H9 (cell line): ENCODE data around the gene WDR87. TPM values are rescaled to one million over a fixed set of nuclear protein-coding genes. Genes with fewer than 3 reads are reported as not detected.

Source experiments
- DNase-seq: peaks from one replicate; pipeline ENCODE4 v3.0.0-alpha.2; 2017
- H2AFZ ChIP-seq: one replicate; pipeline ENCODE4 v1.6.1; 2013; ENCODE audit warnings: mild to moderate bottlenecking, low read length, control low read depth, moderate library complexity
- H2AK5ac ChIP-seq: 2 replicates; pipeline ENCODE4 v1.6.1; 2013; ENCODE audit warnings: low read length, control low read depth, mixed read lengths; ENCODE audit not compliant: insufficient read length
- H2BK120ac ChIP-seq: one replicate; pipeline ENCODE4 v1.6.1; 2013; ENCODE audit warnings: low read depth, mild to moderate bottlenecking, low read length, control low read depth, inconsistent platforms; ENCODE audit not compliant: poor library complexity, severe bottlenecking
- H2BK12ac ChIP-seq: 2 replicates; pipeline ENCODE4 v1.6.1; 2013; ENCODE audit warnings: low read length, control low read depth, mixed read lengths, low read depth; ENCODE audit not compliant: insufficient read length
- H2BK15ac ChIP-seq: 2 replicates; pipeline ENCODE4 v1.6.1; 2013; ENCODE audit warnings: low read depth, low read length, control low read depth
- H2BK20ac ChIP-seq: one replicate; pipeline ENCODE4 v1.6.1; 2013; ENCODE audit warnings: low read depth, mild to moderate bottlenecking, low read length, control low read depth, inconsistent platforms; ENCODE audit not compliant: poor library complexity, severe bottlenecking
- H2BK5ac ChIP-seq: 2 replicates; pipeline ENCODE4 v1.6.1; 2013; ENCODE audit warnings: low read length, control low read depth, mixed read lengths; ENCODE audit not compliant: insufficient read length
- H3K14ac ChIP-seq: 2 replicates; pipeline ENCODE4 v1.6.1; 2013; ENCODE audit warnings: low read length, control low read depth; ENCODE audit not compliant: insufficient read depth
- H3K18ac ChIP-seq: 2 replicates; pipeline ENCODE4 v1.6.1; 2013; ENCODE audit warnings: low read depth, mild to moderate bottlenecking, mixed read lengths, low read length, control low read depth; ENCODE audit not compliant: insufficient read length
- H3K23ac ChIP-seq: 2 replicates; pipeline ENCODE4 v1.6.1; 2013; ENCODE audit warnings: low read length, control low read depth, mixed read lengths, low read depth; ENCODE audit not compliant: insufficient read length
- H3K23me2 ChIP-seq: 2 replicates; pipeline ENCODE4 v1.6.1; 2013; ENCODE audit warnings: low read depth, mild to moderate bottlenecking, mixed read lengths, low read length, control low read depth; ENCODE audit not compliant: insufficient read length, poor library complexity, severe bottlenecking
- H3K27ac ChIP-seq: 2 replicates; pipeline ENCODE4 v1.5.1; 2013; ENCODE audit warnings: low read length, control low read depth, mixed read lengths, low read depth; ENCODE audit not compliant: insufficient read length
- H3K27me3 ChIP-seq: 2 replicates; pipeline ENCODE4 v1.6.1; 2013; ENCODE audit warnings: low read length, control low read depth, inconsistent platforms; ENCODE audit not compliant: insufficient read depth
- H3K4ac ChIP-seq: 2 replicates; pipeline ENCODE4 v1.6.1; 2013; ENCODE audit warnings: low read depth, mild to moderate bottlenecking, control low read depth, inconsistent platforms, low read length, moderate library complexity
- H3K4me1 ChIP-seq: 2 replicates; pipeline ENCODE4 v1.6.1; 2013; ENCODE audit warnings: low read length, control low read depth, inconsistent platforms; ENCODE audit not compliant: insufficient read depth
- H3K4me2 ChIP-seq: 2 replicates; pipeline ENCODE4 v1.6.1; 2013; ENCODE audit warnings: low read length, control low read depth, mixed read lengths; ENCODE audit not compliant: insufficient read length, insufficient read depth
- H3K56ac ChIP-seq: 2 replicates; pipeline ENCODE4 v1.6.1; 2013; ENCODE audit warnings: low read depth, mild to moderate bottlenecking, mixed read lengths, low read length, control low read depth; ENCODE audit not compliant: insufficient read length
- H3K79me1 ChIP-seq: 2 replicates; pipeline ENCODE4 v1.6.1; 2013; ENCODE audit warnings: low read depth, mild to moderate bottlenecking, moderate library complexity, low read length, control low read depth, inconsistent platforms; ENCODE audit not compliant: insufficient read depth, poor library complexity, severe bottlenecking
- H3K79me2 ChIP-seq: 2 replicates; pipeline ENCODE4 v1.6.1; 2013; ENCODE audit warnings: low read length, control low read depth, inconsistent platforms; ENCODE audit not compliant: insufficient read depth
- H3K9ac ChIP-seq: 2 replicates; pipeline ENCODE4 v1.6.1; 2013; ENCODE audit warnings: low read length, control low read depth, mixed read lengths; ENCODE audit not compliant: insufficient read length; ENCODE audit errors: extremely low read depth
- H3K9me3 ChIP-seq: one replicate; pipeline ENCODE4 v1.6.1; 2013; ENCODE audit warnings: low read depth, low read length, inconsistent platforms; ENCODE audit not compliant: control insufficient read depth
- H3T11ph ChIP-seq: one replicate; pipeline ENCODE4 v1.6.1; 2013; ENCODE audit warnings: mild to moderate bottlenecking, low read length, control low read depth, inconsistent platforms
- H4K20me1 ChIP-seq: one replicate; pipeline ENCODE4 v1.6.1; 2013; ENCODE audit not compliant: control insufficient read depth, insufficient read length, insufficient read depth
- H4K5ac ChIP-seq: 2 replicates; pipeline ENCODE4 v1.6.1; 2013; ENCODE audit warnings: low read depth, mild to moderate bottlenecking, mixed read lengths, low read length, control low read depth; ENCODE audit not compliant: insufficient read length
- H4K8ac ChIP-seq: replicated peaks from 2 replicates; pipeline ENCODE4 v1.6.1; 2013; ENCODE audit warnings: low read length, control low read depth, mixed read lengths, low read depth; ENCODE audit not compliant: insufficient read length
- H4K91ac ChIP-seq: 2 replicates; pipeline ENCODE4 v1.6.1; 2013; ENCODE audit warnings: low read depth, mild to moderate bottlenecking, moderate library complexity, mixed read lengths, low read length, control low read depth; ENCODE audit not compliant: insufficient read length
- H3K27ac Mint-ChIP-seq, 3 experiments: 2 replicates in 2 of 3; 3 replicates in 1 of 3; pipeline ENCODE4 v1.8.0; 2020 to 2021; ENCODE audit warnings: mixed read lengths in 3 of 3, mild to moderate bottlenecking in 1 of 3, moderate library complexity in 1 of 3
- H3K27me3 Mint-ChIP-seq: 2 replicates; pipeline ENCODE4 v1.8.0; 2021; ENCODE audit warnings: low read depth, mild to moderate bottlenecking, moderate library complexity, mixed read lengths
- H3K36me3 Mint-ChIP-seq, 3 experiments: 2 replicates in 2 of 3; 3 replicates in 1 of 3; pipeline ENCODE4 v1.8.0; 2020 to 2021; ENCODE audit warnings: low read depth in 3 of 3, mixed read lengths in 3 of 3; ENCODE audit not compliant: insufficient read depth in 1 of 3
- H3K4me1 Mint-ChIP-seq, 2 experiments: 2 replicates each; pipeline ENCODE4 v1.8.0; 2020; ENCODE audit warnings: mixed read lengths in 2 of 2
- H3K4me3 Mint-ChIP-seq, 2 experiments: 2 replicates in 1 of 2; 3 replicates in 1 of 2; pipeline ENCODE4 v1.8.0; 2020 to 2021; ENCODE audit warnings: mild to moderate bottlenecking in 2 of 2, mixed read lengths in 2 of 2, moderate library complexity in 1 of 2
- H3K9me3 Mint-ChIP-seq, 2 experiments: 2 replicates in 1 of 2; 3 replicates in 1 of 2; pipeline ENCODE4 v1.8.0; 2020; ENCODE audit warnings: mild to moderate bottlenecking in 2 of 2, mixed read lengths in 2 of 2, moderate library complexity in 1 of 2
- CTCF ChIP-seq: fragments of 200-600 bp; sonication (generic); conservative IDR thresholded peaks from 3 replicates; pipeline ENCODE4 v1.8.0; 2021; ENCODE audit warnings: antibody characterized with exemption, mild to moderate bottlenecking
- WGBS: extraction: QIAGEN DNeasy Blood & Tissue Kit; methylation state at CpG from one replicate; pipeline ENCODE4 v1.1.7; 2013; ENCODE audit warnings: missing lambda C conversion rate, low lambda C conversion rate, mixed read lengths; ENCODE audit not compliant: insufficient read length; ENCODE audit errors: extremely low coverage; 5-methylcytosine and 5-hydroxymethylcytosine counted together
- total RNA-seq: library from RNA; stranded (reverse); gene quantifications from 2 replicates; pipeline ENCODE4 v1.2.1, GENCODE V29; 2021

The WDR87 gene
- total RNA-seq, 1 experiment from 2014 or later: not detected

- no peak overlapping the region for H3K4me3 Mint-ChIP-seq
- peaks cover 3% of the 10 kb centered on the region for H3K79me1 ChIP-seq
- no peak overlapping the region for H3K27ac ChIP-seq
- peaks cover 4 to 6% (median 5%) of the 10 kb centered on the region in 3 experiments; a peak in 6 of 7 replicates for H3K36me3 Mint-ChIP-seq
- no peaks in the 10 kb centered on the region for H3K27me3 ChIP-seq
- no peak overlapping the region for H2AFZ ChIP-seq
- no peak overlapping the region for H3K9ac ChIP-seq
- no peak overlapping the region for H4K5ac ChIP-seq
- no peak overlapping the region for H3K56ac ChIP-seq
- no peak overlapping the region for H3K23ac ChIP-seq
- H4K8ac ChIP-seq: no peak overlapping the region
- H3K4me1 ChIP-seq: no peaks in the 10 kb centered on the region
- H3K9me3 Mint-ChIP-seq: peaks cover 3 to 4% of the 10 kb centered on the region in 2 experiments; a peak in 3 of 5 replicates
- H3K14ac ChIP-seq: no peak overlapping the region
- no peak overlapping the region for H4K91ac ChIP-seq
- peaks cover 0 to 14% of the 10 kb centered on the region in 2 experiments; a peak in 2 of 4 replicates for H3K4me1 Mint-ChIP-seq
- H3K27me3 Mint-ChIP-seq: no peaks in the 10 kb centered on the region
- H2BK20ac ChIP-seq: no peak overlapping the region
- H3K4me2 ChIP-seq: no peak overlapping the region
- peaks cover 6% of the 10 kb centered on the region for H3K23me2 ChIP-seq
- H3K18ac ChIP-seq: no peak overlapping the region
- H4K20me1 ChIP-seq: no peaks in the 10 kb centered on the region
- no peak overlapping the region for H2BK5ac ChIP-seq
- no peaks in the 10 kb centered on the region for H3K79me2 ChIP-seq
- no peak for DNase-seq
- no peak overlapping the region for H2BK12ac ChIP-seq
- no peak for TF ChIP-seq CTCF
- H3K9me3 ChIP-seq: no peaks in the 10 kb centered on the region
- no peak overlapping the region for H2AK5ac ChIP-seq
- H3K27ac Mint-ChIP-seq: peak overlapping the region in 1 of 3 experiments; percentile 77; a peak in 2 of 7 replicates
- H2BK120ac ChIP-seq: no peak overlapping the region
- H3K4ac ChIP-seq: no peak overlapping the region
- no CpG with 5 or more reads among the region's 5 CpGs for WGBS
- no peak overlapping the region for H2BK15ac ChIP-seq
- no peak overlapping the region for H3T11ph ChIP-seq
These were observed 37.1 kb upstream of the WDR87 start for GRCh38 chr19:37943480-37943879.
